Ovary (tissue), 3 donors: ENCODE data around the gene KAT6B.

Experiments used
- CTCF ChIP-seq, 3 donors: fragments of 450-650 bp in 2 of 3; fragments of 200-600 bp in 1 of 3; IDR thresholded peaks; one replicate each; pipeline versions ENCODE4 v1.5.1 to v1.8.0; 2016 to 2022; ENCODE audit warnings: antibody characterized with exemption in 3 of 3, mild to moderate bottlenecking in 1 of 3
- POLR2A ChIP-seq: fragments of 450-650 bp; IDR thresholded peaks from one replicate; pipeline ENCODE4 v1.6.1; 2017; ENCODE audit warnings: antibody characterized with exemption, mild to moderate bottlenecking, moderate library complexity
- donor health status: DM: no; HTN: no; CAD: no.

DNA sequence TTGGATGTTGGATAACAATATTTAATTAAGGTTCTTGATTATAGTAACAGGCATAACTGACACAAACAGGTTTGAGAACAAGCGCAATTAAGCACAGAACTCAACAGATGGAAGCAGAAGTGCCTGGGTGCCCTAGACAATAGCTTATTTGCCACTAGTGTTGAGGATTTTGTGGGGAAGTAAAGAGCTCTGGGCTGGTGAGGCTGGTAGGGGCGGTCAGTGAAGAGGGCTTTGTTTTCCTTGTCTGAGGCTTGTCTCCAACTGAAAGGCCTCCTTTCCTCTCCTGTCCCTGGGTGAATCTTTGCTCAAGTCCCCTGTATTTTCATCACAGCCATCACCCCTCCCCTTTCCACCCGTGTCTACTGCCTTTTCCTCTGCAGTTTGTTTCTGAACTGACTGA lies 104.6 kb downstream of the KAT6B start:
- TF ChIP-seq CTCF (IDR thresholded peaks at IDR 0.05) (no peak), POLR2A (no peak)
